Pancreas (tissue), 10 donors: Measurements from ENCODE around the gene IBA57. TPM values are rescaled to one million over a fixed set of nuclear protein-coding genes. Genes with fewer than 3 reads are reported as not detected.
"Not testable (repeated sequence)": the region's sequence is repeated elsewhere in the genome, so short reads cannot be mapped to it uniquely, and the experiment has no call there.

ENCODE experiments used
- ATAC-seq, 4 donors: fragments of 200-7000 bp; cut with Tn5 transposase; one replicate each; pipeline versions ENCODE4 v1.8.0 to v1.9.1; 2020; ENCODE audit warnings: mild to moderate bottlenecking in 4 of 4, moderate library complexity in 4 of 4
- DNase-seq, 6 donors: peaks; one replicate each; pipeline ENCODE4 v3.0.0-alpha.2; 2020
- FAIRE-seq: peaks from 2 replicates; lab custom pipeline; 2012; peaks lifted over from hg19 to GRCh38; lab: Jason Lieb, UNC
- H3K27ac ChIP-seq, 4 donors: fragments of 200-600 bp; sonication (generic); 1 replicate in 3 of 4; 2 replicates in 1 of 4; pipeline versions ENCODE4 v1.5.0 to v1.8.0; 2020
- H3K27me3 ChIP-seq, 4 donors: fragments of 200-600 bp; one replicate each; pipeline ENCODE4 v1.8.0; 2021
- H3K36me3 ChIP-seq, 3 donors: fragments of 200-600 bp; sonication (generic) in 1 of 3; one replicate each; pipeline versions ENCODE4 v1.5.0 to v1.8.0; 2020 to 2021
- H3K4me1 ChIP-seq, 3 donors: fragments of 200-600 bp; one replicate each; pipeline ENCODE4 v1.8.0; 2021
- H3K4me3 ChIP-seq, 4 donors: fragments of 200-600 bp; sonication (generic) in 2 of 4; one replicate each; pipeline versions ENCODE4 v1.5.0 to v1.8.0; 2020 to 2021
- H3K9me3 ChIP-seq, 4 donors: fragments of 200-600 bp; one replicate each; pipeline ENCODE4 v1.8.0; 2021
- WGBS, 2 donors: extraction: QIAGEN DNeasy Blood & Tissue Kit; methylation state at CpG; one replicate each; pipeline ENCODE4 v1.1.7; 2013; 5-methylcytosine and 5-hydroxymethylcytosine counted together
- intact Hi-C, 3 donors: fragments of 100-400 bp; cut with DNase I; formaldehyde crosslinking; loops; one replicate each; pipeline versions ENCODE4 v1.11.1 to v1.14.2; 2022
- polyA plus RNA-seq, 2 donors: library from polyadenylated mRNA; stranded (reverse); fragments of 200-250 nt; gene quantifications; one replicate each; pipeline ENCODE4 v1.2.3, GENCODE V29; 2013
- total RNA-seq, 6 donors: library from RNA; stranded (reverse); fragmentation: NEBNext Ultra II Directional in 4 of 6; extraction: Animal tissue kit (Norgen Biotek cat#: 25700) in 4 of 6; gene quantifications; one replicate each; pipeline versions ENCODE4 v1.2.1 to v1.2.4, GENCODE V29; 2021 to 2023
- TF ChIP-seq, protein P1 (sequence below), 4 donors: fragments of 200-600 bp; sonication (generic) in 3 of 4; IDR thresholded peaks; one replicate each; pipeline versions ENCODE4 v1.5.0 to v1.8.0; 2021; ENCODE audit warnings: antibody characterized with exemption in 4 of 4
- donor health status: healthy with polysubstance abuse.
- donor health status: DM: no; HTN: no; CAD: no; lungs with moderate emphysema.
- donor health status: DM: no; HTN: no; CAD: no.
- donor health status: control.
- donor health status: control.
- donor health status: Bipolar disorder and iron deficiency.
- donor health status: DM: yes; HTN: yes; CAD: no.
- donor health status: DM: no; HTN: no; CAD: no.
- donor health status: DM: no; HTN: no; CAD: no.
- donor health status: DM: yes; HTN: yes; CAD: no.

Gene IBA57
- total and polyA plus RNA-seq, 8 donors: 2.4 to 14.4 (median 7.0) TPM

DNA sequence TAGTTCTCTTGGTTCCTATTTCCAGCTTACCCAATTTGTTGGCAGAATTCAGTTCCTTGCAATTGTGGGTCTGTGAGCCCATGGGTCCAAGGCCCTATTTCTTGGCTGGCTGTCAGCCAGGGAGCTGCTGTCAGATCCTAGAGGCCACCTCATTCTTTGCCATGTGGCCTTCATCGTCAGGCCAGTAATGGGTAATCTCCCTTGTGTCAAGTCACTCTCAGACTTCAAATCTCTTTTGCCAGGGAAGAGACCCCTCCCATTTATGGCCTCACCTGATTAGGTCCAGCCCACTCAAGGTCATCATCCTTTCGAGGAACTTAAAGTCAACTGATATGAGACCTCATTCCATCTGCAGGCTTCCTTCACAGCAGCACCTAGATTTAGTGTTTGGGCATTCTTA, 60.1 kb downstream of the IBA57 start:
- no peak for ATAC-seq
- 13 to 69% methylated on average over 2 of the region's 2 CpGs for WGBS, 2 donors
- Histone ChIP-seq H3K4me3 (no peak overlapping the region), H3K27me3 (no peaks in the 10 kb centered on the region), H3K9me3 (no peaks in the 10 kb centered on the region), H3K4me1 (no peaks in the 10 kb centered on the region), H3K27ac (no peak overlapping the region), H3K36me3 (no peaks in the 10 kb centered on the region)
- intact Hi-C loops: no loop called here
- no peak for DNase-seq
- no peak for FAIRE-seq
- TF ChIP-seq, protein P1, sequence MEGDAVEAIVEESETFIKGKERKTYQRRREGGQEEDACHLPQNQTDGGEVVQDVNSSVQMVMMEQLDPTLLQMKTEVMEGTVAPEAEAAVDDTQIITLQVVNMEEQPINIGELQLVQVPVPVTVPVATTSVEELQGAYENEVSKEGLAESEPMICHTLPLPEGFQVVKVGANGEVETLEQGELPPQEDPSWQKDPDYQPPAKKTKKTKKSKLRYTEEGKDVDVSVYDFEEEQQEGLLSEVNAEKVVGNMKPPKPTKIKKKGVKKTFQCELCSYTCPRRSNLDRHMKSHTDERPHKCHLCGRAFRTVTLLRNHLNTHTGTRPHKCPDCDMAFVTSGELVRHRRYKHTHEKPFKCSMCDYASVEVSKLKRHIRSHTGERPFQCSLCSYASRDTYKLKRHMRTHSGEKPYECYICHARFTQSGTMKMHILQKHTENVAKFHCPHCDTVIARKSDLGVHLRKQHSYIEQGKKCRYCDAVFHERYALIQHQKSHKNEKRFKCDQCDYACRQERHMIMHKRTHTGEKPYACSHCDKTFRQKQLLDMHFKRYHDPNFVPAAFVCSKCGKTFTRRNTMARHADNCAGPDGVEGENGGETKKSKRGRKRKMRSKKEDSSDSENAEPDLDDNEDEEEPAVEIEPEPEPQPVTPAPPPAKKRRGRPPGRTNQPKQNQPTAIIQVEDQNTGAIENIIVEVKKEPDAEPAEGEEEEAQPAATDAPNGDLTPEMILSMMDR (IDR thresholded peaks at IDR 0.05): no peak

DNA sequence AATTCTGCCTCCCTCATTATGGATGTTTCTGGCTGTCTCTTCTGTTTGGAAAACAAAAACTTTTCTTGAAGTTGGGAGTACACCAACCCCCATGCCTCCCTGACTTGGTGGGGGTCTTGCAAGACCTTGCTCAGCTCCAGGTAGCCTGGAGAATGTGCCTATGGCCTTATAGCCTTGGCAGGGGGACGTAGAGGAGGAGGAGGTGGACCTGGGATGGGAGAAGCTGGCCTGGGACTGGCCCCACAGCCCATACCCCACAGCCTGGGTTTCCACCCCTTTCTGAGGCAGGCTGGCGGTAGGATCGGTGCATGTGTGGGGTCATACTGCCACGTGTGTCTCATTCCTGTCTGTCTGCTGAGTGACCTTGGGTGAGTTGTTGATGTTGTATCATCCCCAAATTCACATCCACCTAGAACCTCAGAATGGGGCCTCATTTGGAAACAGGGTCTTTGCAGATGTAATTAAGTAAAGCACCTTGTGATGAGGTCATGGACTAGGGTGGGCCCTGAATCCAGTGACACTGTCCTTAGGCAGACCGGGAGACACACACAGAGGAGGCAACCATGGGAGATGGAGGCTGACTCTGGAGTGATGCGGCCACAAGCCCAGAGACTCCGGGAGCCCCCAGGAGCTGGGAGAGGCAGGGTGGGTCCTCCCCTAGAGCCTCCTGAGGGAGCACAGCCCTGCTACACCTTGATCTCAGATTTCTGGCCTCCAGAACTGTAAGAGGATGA, 60.7 kb downstream of the IBA57 start:
- H3K27me3 ChIP-seq: no peaks in the 10 kb centered on the region
- no peak for DNase-seq
- no peaks in the 10 kb centered on the region for H3K9me3 ChIP-seq
- no peak for ATAC-seq
- WGBS, 2 donors: 88 to 94% methylated on average over 7 of the region's 7 CpGs
- TF ChIP-seq, protein P1 (IDR thresholded peaks at IDR 0.05): no peak
- H3K4me1 ChIP-seq: no peaks in the 10 kb centered on the region
- no peak overlapping the region for H3K27ac ChIP-seq
- FAIRE-seq: no peak
- no peak overlapping the region for H3K4me3 ChIP-seq
- intact Hi-C loops: no loop called here
- H3K36me3 ChIP-seq: no peaks in the 10 kb centered on the region

DNA sequence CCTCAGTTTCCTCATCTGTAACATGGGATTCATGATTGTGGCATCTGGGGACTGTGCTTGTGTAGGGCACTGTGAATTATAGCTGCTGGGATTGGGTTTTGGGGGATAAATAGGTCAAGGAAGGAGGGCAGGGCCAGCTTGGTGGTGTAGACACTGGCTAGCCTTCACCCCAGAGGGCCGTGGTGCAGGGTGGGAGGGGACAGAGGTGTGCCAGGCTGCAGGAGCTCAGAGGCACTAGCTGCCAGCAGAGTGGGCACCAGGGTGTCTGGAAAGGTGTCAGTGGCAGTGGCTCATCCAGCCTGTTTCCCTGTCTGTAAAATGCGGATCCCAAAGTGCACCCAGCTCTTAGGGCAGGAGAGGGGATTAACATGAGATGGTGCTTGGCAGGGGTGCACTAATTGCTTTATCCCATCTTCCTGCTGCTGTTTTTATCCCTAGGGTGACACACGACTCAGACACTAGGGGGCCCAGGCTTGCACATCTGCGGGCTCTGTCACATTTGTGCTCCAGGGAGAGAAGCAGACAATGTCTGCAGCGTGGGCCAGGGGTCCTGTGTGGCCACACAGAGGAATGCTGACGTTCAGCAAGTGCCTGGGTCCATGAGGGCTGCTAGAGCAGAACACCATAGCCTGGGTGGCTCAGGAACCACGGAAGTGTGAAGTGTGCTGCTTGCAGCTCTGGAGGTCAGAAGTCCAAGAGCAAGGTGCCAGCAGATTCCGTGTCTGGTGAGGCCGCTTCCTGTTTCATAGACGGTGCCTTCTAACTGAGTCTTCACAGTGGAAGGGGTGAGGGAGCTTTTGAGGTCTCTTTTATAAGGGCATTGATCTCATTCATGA, 61.6 kb downstream of the IBA57 start:
- H3K27ac ChIP-seq: no peak overlapping the region
- intact Hi-C loops: no loop called here
- WGBS, 2 donors: 60 to 73% methylated on average over 10 of the region's 10 CpGs
- ATAC-seq (no peak), FAIRE-seq (no peak), DNase-seq (no peak)
- no peaks in the 10 kb centered on the region for H3K27me3 ChIP-seq
- no peaks in the 10 kb centered on the region for H3K4me1 ChIP-seq
- H3K4me3 ChIP-seq: no peak overlapping the region
- H3K9me3 ChIP-seq: no peaks in the 10 kb centered on the region
- TF ChIP-seq, protein P1 (IDR thresholded peaks at IDR 0.05): no peak
- no peaks in the 10 kb centered on the region for H3K36me3 ChIP-seq

GRCh38 chr1:228228147-228228546, 62.5 kb downstream of the IBA57 start:
- H3K9me3 ChIP-seq, H3K36me3 ChIP-seq, FAIRE-seq, H3K4me3 ChIP-seq, DNase-seq, H3K27ac ChIP-seq, H3K4me1 ChIP-seq, intact Hi-C loops, ATAC-seq, H3K27me3 ChIP-seq: not testable (repeated sequence)
- WGBS, 2 donors: 92 to 98% methylated on average over 5 of the region's 5 CpGs

DNA sequence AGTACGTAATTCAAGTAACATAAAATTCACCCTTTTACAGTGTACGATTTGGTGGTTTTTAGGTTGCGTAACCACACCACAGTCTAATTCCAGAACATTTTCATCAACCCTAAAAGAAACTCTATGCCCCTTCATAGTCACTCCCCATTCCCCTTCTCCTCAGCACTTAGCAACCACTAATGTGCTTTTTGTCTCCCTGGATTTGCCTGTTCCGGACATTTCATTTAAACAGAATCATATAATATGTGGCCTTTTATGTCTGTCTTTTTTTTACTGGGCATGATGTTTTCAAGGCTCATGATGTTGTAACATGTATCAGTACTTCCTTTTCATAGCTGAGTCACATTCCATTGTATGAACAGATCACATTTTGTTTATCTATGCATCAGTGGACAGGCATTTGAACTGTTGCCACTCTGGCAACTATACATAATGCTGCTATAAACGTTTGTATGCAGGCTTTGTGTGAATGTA, 63.0 kb downstream of the IBA57 start:
- no peak for DNase-seq
- Histone ChIP-seq H3K4me3 (no peak overlapping the region), H3K36me3 (no peaks in the 10 kb centered on the region), H3K27ac (no peak overlapping the region), H3K9me3 (no peaks in the 10 kb centered on the region), H3K27me3 (no peaks in the 10 kb centered on the region), H3K4me1 (no peaks in the 10 kb centered on the region)
- TF ChIP-seq, protein P1 (IDR thresholded peaks at IDR 0.05): no peak
- intact Hi-C loops: no loop called here
- FAIRE-seq: no peak
- WGBS, 2 donors: 76 to 77% methylated on average over 5 of the region's 5 CpGs
- ATAC-seq: peak in 1 of 4 donors; percentile 42
